Astrocyte (in vitro differentiated cells and primary cell): Measurements from ENCODE around the gene PNLIPRP1. TPM values are rescaled to one million over a fixed set of nuclear protein-coding genes. Genes with fewer than 3 reads are reported as not detected.

Source experiments
- DNase-seq: peaks from one replicate; pipeline ENCODE4 v3.0.0-alpha.2; 2010; ENCODE audit warnings: low read depth
- FAIRE-seq: peaks from 2 replicates; lab custom pipeline; 2011; peaks lifted over from hg19 to GRCh38; lab: Jason Lieb, UNC
- H2AFZ ChIP-seq: 2 replicates; pipeline ENCODE4 v1.6.0; 2012; ENCODE audit warnings: low read depth, low read length, inconsistent platforms
- H3K27ac ChIP-seq: 2 replicates; pipeline ENCODE4 v1.5.1; 2011; ENCODE audit warnings: low read depth, low read length, inconsistent platforms
- H3K27me3 ChIP-seq: 2 replicates; pipeline ENCODE4 v1.6.0; 2011; ENCODE audit warnings: low read length, inconsistent platforms; ENCODE audit not compliant: insufficient read depth
- H3K36me3 ChIP-seq: 2 replicates; pipeline ENCODE4 v1.5.1; 2011; ENCODE audit warnings: low read length, inconsistent platforms; ENCODE audit not compliant: insufficient read depth
- H3K4me1 ChIP-seq: 2 replicates; pipeline ENCODE4 v1.5.1; 2011; ENCODE audit warnings: low read length, inconsistent platforms; ENCODE audit not compliant: insufficient read depth
- H3K4me2 ChIP-seq: 2 replicates; pipeline ENCODE4 v1.6.0; 2012; ENCODE audit warnings: low read length, inconsistent platforms
- H3K4me3 ChIP-seq: 2 replicates; pipeline ENCODE4 v1.5.1; 2011; ENCODE audit warnings: low read depth, mild to moderate bottlenecking, low read length, inconsistent platforms; ENCODE audit not compliant: insufficient read depth
- H3K79me2 ChIP-seq: 2 replicates; pipeline ENCODE4 v1.6.0; 2012; ENCODE audit warnings: mild to moderate bottlenecking, low read length, inconsistent platforms; ENCODE audit not compliant: insufficient read depth
- H3K9ac ChIP-seq: 2 replicates; pipeline ENCODE4 v1.6.0; 2012; ENCODE audit warnings: mild to moderate bottlenecking, low read length, inconsistent platforms
- H3K9me3 ChIP-seq: 2 replicates; pipeline ENCODE4 v1.5.1; 2012; ENCODE audit warnings: low read depth, mild to moderate bottlenecking, low read length, inconsistent platforms; ENCODE audit not compliant: insufficient read depth
- H4K20me1 ChIP-seq: 2 replicates; pipeline ENCODE4 v1.6.0; 2012; ENCODE audit warnings: low read length, inconsistent platforms; ENCODE audit not compliant: insufficient read depth
- H3K27ac Mint-ChIP-seq: one replicate; pipeline ENCODE4 v1.8.0; 2021; ENCODE audit warnings: mild to moderate bottlenecking, mixed read lengths; ENCODE audit not compliant: unreplicated experiment
- H3K27me3 Mint-ChIP-seq: one replicate; pipeline ENCODE4 v1.8.0; 2021; ENCODE audit warnings: low read depth, mixed read lengths; ENCODE audit not compliant: unreplicated experiment
- H3K36me3 Mint-ChIP-seq: one replicate; pipeline ENCODE4 v1.8.0; 2021; ENCODE audit warnings: low read depth, mixed read lengths; ENCODE audit not compliant: unreplicated experiment
- H3K4me1 Mint-ChIP-seq: one replicate; pipeline ENCODE4 v1.8.0; 2021; ENCODE audit warnings: low read depth, mixed read lengths; ENCODE audit not compliant: unreplicated experiment
- H3K4me3 Mint-ChIP-seq: one replicate; pipeline ENCODE4 v1.8.0; 2021; ENCODE audit warnings: mild to moderate bottlenecking, moderate library complexity, mixed read lengths; ENCODE audit not compliant: unreplicated experiment
- H3K9me3 Mint-ChIP-seq: one replicate; pipeline ENCODE4 v1.8.0; 2021; ENCODE audit warnings: mild to moderate bottlenecking, mixed read lengths; ENCODE audit not compliant: unreplicated experiment
- CTCF ChIP-seq: IDR thresholded peaks from 2 replicates; pipeline ENCODE4 v1.5.1; 2011; ENCODE audit warnings: low read depth, mild to moderate bottlenecking, inconsistent platforms, low read length, moderate library complexity; ENCODE audit not compliant: insufficient read depth
- EZH2 ChIP-seq: IDR thresholded peaks from 2 replicates; pipeline ENCODE4 v1.6.1; 2012; ENCODE audit warnings: mild to moderate bottlenecking, low read length, inconsistent platforms; ENCODE audit not compliant: insufficient read depth
- total RNA-seq: library from RNA; stranded (reverse); gene quantifications from 2 replicates; pipeline ENCODE4 v1.2.1, GENCODE V29; 2021

PNLIPRP1 gene
- total RNA-seq, 1 donor from 2014 or later: not detected

GRCh38 chr10:116656044-116656443 is 65.3 kb downstream of the PNLIPRP1 start:
- Histone ChIP-seq H3K4me3 (no peak overlapping the region), H2AFZ (no peak overlapping the region), H4K20me1 (no peaks in the 10 kb centered on the region), H3K9ac (no peak overlapping the region), H3K36me3 (no peaks in the 10 kb centered on the region), H3K9me3 (no peaks in the 10 kb centered on the region), H3K4me2 (no peak overlapping the region), H3K4me1 (no peaks in the 10 kb centered on the region), H3K27me3 (no peaks in the 10 kb centered on the region), H3K79me2 (no peaks in the 10 kb centered on the region), H3K27ac (no peak overlapping the region)
- Mint-ChIP-seq H3K9me3 (peaks cover 2% of the 10 kb centered on the region), H3K4me3 (no peak overlapping the region), H3K27ac (no peak overlapping the region), H3K36me3 (no peaks in the 10 kb centered on the region), H3K4me1 (no peaks in the 10 kb centered on the region), H3K27me3 (peaks cover 7% of the 10 kb centered on the region)
- DNase-seq (no peak), FAIRE-seq (no peak)
- TF ChIP-seq CTCF (no peak), EZH2 (no peak)

DNA sequence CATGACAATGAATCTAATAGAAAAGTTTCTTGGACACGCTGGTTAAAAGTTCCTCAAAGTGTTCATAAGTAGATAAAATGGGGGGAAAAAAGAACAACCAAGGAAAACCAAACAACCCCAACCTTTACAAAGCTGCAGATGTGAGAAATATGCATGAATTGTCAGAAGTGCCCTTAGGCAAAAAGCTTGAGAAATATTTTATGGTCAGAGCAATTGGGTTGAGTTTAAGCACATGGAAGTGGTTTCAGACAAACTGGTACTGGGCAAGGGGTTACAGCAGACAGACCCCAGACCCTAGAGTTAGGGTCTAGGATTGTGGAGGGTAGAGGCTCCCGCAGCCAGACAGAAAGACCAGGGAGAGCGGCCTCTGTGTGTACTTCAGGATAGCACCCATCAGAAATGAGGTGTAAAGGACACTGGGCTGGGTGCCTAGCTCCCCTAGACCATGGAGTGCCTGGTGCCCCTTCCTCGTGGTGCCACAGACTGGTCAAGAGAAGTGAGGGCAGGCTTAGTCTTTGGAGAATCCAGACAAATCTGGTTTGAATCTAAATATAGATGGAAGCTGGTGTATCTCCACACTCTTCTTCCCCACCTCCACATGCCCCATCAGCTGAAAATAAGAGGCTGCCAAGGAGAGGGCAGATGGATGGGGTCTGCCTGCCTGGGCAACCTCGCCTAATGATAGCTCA is 67.2 kb downstream of the PNLIPRP1 start:
- Mint-ChIP-seq H3K4me3 (no peak overlapping the region), H3K36me3 (no peaks in the 10 kb centered on the region), H3K4me1 (no peaks in the 10 kb centered on the region), H3K9me3 (no peaks in the 10 kb centered on the region), H3K27me3 (peaks cover 7% of the 10 kb centered on the region), H3K27ac (no peak overlapping the region)
- Histone ChIP-seq H4K20me1 (no peaks in the 10 kb centered on the region), H3K4me3 (no peak overlapping the region), H3K27me3 (no peaks in the 10 kb centered on the region), H3K9ac (no peak overlapping the region), H3K36me3 (no peaks in the 10 kb centered on the region), H3K79me2 (no peaks in the 10 kb centered on the region), H3K27ac (no peak overlapping the region), H2AFZ (no peak overlapping the region), H3K9me3 (no peaks in the 10 kb centered on the region), H3K4me2 (no peak overlapping the region), H3K4me1 (no peaks in the 10 kb centered on the region)
- DNase-seq (no peak), FAIRE-seq (no peak)
- no peak for TF ChIP-seq EZH2
- TF ChIP-seq CTCF: no peak

Other genes with a start within 250 kb of the PNLIPRP1 start
- gene PNLIPRP3, start 163.1 kb upstream of the PNLIPRP1 start, total RNA-seq: not detected in 2 replicates
- gene PNLIP, start 45.0 kb upstream of the PNLIPRP1 start, total RNA-seq: not detected in 2 replicates
- not detected in 2 replicates for gene PNLIPRP2, start 30.0 kb downstream of the PNLIPRP1 start, total RNA-seq
- gene HSPA12A, start 151.6 kb downstream of the PNLIPRP1 start, total RNA-seq: 7.9 and 11.1 TPM in 2 replicates